K562 (cell line): Measurements from ENCODE around the gene ARHGEF12.

Experiments used
- EP300 ChIP-seq: IDR thresholded peaks from 2 replicates; pipeline ENCODE4 v1.6.1; 2012; ENCODE audit warnings: low read length, improper control_type of control experiment
- GTF2F1 ChIP-seq: IDR thresholded peaks from 2 replicates; pipeline ENCODE4 v1.6.1; 2011; ENCODE audit warnings: low read depth, low read length, improper control_type of control experiment
- MCM7 ChIP-seq, 2 experiments: fragments of 450-650 bp; IDR thresholded peaks; 2 replicates each; pipeline ENCODE4 v1.6.1; 2016 to 2018
- NEUROD1 ChIP-seq: fragments of 150-350 bp; IDR thresholded peaks from 2 replicates; pipeline ENCODE4 v1.6.1; 2014; ENCODE audit warnings: borderline replicate concordance, low read length, low read depth; ENCODE audit not compliant: partially characterized antibody
- POLR2AphosphoS5 ChIP-seq: IDR thresholded peaks from 2 replicates; pipeline ENCODE4 v1.6.1; 2011; ENCODE audit warnings: mild to moderate bottlenecking, low read depth, low read length, moderate library complexity; ENCODE audit not compliant: control insufficient read depth, insufficient read depth
- TBP ChIP-seq: optimal IDR thresholded peaks from 2 replicates; pipeline ENCODE3; 2011; ENCODE audit warnings: low read depth, low read length, improper control_type of control experiment
- ZFX ChIP-seq: sonication (generic); formaldehyde crosslinking; IDR thresholded peaks from 2 replicates; pipeline ENCODE4 v1.8.0; 2022; ENCODE audit warnings: mild to moderate bottlenecking, missing genetic modification reagents, moderate library complexity

DNA sequence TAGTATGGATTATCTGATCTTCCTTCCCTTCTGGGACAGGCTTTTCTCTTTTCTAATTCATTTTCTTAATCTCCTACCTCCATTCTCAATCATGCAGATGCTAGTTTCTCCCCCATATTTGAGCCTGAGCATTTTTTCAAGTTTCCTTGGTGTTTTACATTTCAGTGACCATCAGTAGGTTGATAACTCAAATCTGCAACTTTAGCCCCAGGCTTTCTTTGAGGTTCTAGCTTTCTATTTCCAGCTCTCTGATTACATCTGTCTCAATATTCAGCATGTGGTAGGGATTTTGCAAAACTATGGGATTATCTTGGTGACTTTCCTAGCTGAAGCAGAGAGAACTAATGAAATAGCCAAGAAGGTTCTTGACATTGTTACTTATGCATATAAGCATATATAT lies 67.8 kb downstream of the ARHGEF12 start:
- no peak for TF ChIP-seq GTF2F1
- no peak for TF ChIP-seq NEUROD1
- no peak for TF ChIP-seq MCM7 (IDR thresholded peaks at IDR 0.05)
- no peak for TF ChIP-seq EP300
- no peak for TF ChIP-seq TBP
- TF ChIP-seq ZFX (CRISPR knock-in tag), result no peak
- TF ChIP-seq POLR2AphosphoS5, result no peak
